BJ (cell line): ENCODE measurements around the gene DBNL. TPM values are rescaled to one million over a fixed set of nuclear protein-coding genes. Genes with fewer than 3 reads are reported as not detected.

Experiments
- CTCF ChIA-PET: fragments of 350-600 bp; formaldehyde crosslinking; extraction: SDS; loops from one replicate; lab custom pipeline; 2021; ENCODE audit warnings: antibody characterized with exemption, inconsistent platforms; lab: Yijun Ruan, JAX
- POLR2A ChIA-PET: fragments of 300-600 bp; sonication (Branson Sonifier 250); formaldehyde crosslinking; extraction: SDS; loops from one replicate; lab custom pipeline; 2021; ENCODE audit warnings: antibody characterized with exemption; lab: Charles Lee
- DNase-seq: peaks from one replicate; pipeline ENCODE4 v3.0.0-alpha.2; 2011; ENCODE audit warnings: low read depth
- H3K27me3 ChIP-seq: 2 replicates; pipeline ENCODE4 v1.6.0; 2011; ENCODE audit warnings: low read length; ENCODE audit not compliant: control insufficient read depth, insufficient read depth
- H3K36me3 ChIP-seq: 2 replicates; pipeline ENCODE4 v1.5.1; 2011; ENCODE audit warnings: low read length; ENCODE audit not compliant: control insufficient read depth, insufficient read depth
- H3K4me3 ChIP-seq: 2 replicates; pipeline ENCODE4 v1.5.1; 2011; ENCODE audit warnings: low read depth, mild to moderate bottlenecking, control low read depth, low read length
- polyA plus RNA-seq: library from polyadenylated mRNA; depleted of rRNA; stranded (reverse); fragments of >200 nt; gene quantifications from 2 replicates; pipeline ENCODE4 v1.2.3, GENCODE V29; 2011
- TF ChIP-seq, protein P1 (sequence below): IDR thresholded peaks from 2 replicates; pipeline ENCODE4 v1.5.1; 2011; ENCODE audit warnings: low read depth, mild to moderate bottlenecking, control low read depth, inconsistent platforms, low read length, moderate library complexity; ENCODE audit not compliant: insufficient read depth

DBNL gene
- polyA plus RNA-seq, 1 experiment: 140 TPM

- no peak for DNase-seq
- ChIA-PET POLR2A (no interaction called here), CTCF (no interaction called here)
- H3K4me3 ChIP-seq: no peak overlapping the region
- no peaks in the 10 kb centered on the region for H3K27me3 ChIP-seq
- H3K36me3 ChIP-seq: peaks cover 51% of the 10 kb centered on the region
- TF ChIP-seq, protein P1, sequence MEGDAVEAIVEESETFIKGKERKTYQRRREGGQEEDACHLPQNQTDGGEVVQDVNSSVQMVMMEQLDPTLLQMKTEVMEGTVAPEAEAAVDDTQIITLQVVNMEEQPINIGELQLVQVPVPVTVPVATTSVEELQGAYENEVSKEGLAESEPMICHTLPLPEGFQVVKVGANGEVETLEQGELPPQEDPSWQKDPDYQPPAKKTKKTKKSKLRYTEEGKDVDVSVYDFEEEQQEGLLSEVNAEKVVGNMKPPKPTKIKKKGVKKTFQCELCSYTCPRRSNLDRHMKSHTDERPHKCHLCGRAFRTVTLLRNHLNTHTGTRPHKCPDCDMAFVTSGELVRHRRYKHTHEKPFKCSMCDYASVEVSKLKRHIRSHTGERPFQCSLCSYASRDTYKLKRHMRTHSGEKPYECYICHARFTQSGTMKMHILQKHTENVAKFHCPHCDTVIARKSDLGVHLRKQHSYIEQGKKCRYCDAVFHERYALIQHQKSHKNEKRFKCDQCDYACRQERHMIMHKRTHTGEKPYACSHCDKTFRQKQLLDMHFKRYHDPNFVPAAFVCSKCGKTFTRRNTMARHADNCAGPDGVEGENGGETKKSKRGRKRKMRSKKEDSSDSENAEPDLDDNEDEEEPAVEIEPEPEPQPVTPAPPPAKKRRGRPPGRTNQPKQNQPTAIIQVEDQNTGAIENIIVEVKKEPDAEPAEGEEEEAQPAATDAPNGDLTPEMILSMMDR: no peak
Observed at GRCh38 chr7:44058759-44059218, 14.3 kb downstream of the DBNL start.

DNA sequence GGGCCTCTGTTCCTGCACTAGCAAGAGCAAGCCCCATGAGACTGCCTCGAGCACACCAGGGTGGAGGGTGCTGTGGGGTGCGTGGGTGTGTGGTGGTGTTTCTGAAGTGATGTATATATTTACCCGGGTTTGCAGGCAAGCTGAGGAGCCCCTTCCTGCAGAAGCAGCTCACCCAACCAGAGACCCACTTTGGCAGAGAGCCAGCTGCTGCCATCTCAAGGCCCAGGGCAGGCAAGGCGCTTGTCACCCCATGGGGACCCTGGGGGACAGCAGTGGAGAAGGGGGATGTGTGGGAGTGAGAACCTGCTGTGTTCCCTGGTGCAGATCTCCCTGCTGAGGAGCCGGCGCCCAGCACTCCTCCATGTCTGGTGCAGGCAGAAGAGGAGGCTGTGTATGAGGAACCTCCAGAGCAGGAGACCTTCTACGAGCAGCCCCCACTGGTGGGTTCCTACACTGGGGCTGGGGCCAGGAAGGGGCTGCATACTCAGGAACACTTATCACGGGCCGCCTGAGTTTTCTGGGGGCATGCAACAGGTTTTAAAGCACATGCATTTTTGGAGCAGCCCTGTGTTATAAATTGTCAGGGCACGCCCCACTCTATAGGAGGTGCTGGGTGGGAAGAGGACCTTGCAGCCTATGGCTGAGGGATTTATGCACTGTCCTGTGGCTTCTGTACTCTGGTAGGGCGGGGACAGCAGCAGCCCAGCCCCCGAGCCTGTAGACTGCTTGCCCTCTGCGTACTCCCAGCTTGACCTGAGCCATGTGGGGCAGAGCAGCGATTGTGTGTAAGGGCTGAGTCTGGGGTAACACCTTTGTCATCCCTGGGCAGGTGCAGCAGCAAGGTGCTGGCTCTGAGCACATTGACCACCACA, 15.0 kb downstream of the DBNL start:
- DNase-seq: no peak
- CTCF ChIA-PET: interaction anchor here (0.9 kb wide), 1 partner anchor 12 kb away, joined by 3 read pairs; no protein-coding TSS in a partner anchor
- TF ChIP-seq, protein P1: no peak
- Histone ChIP-seq H3K4me3 (no peak overlapping the region), H3K27me3 (no peaks in the 10 kb centered on the region), H3K36me3 (peaks cover 50% of the 10 kb centered on the region)
- POLR2A ChIA-PET: no interaction called here

- no peaks in the 10 kb centered on the region for H3K27me3 ChIP-seq
- ChIA-PET POLR2A (no interaction called here), CTCF (interaction anchor here (0.9 to 2.0 kb wide), 2 partner anchors 11 to 12 kb away, joined by 3 to 5 read pairs; no protein-coding TSS in a partner anchor)
- TF ChIP-seq, protein P1: no peak
- no peak overlapping the region for H3K4me3 ChIP-seq
- H3K36me3 ChIP-seq: peaks cover 48% of the 10 kb centered on the region
- DNase-seq: no peak
Observed at GRCh38 chr7:44060091-44060947, 15.8 kb downstream of the DBNL start.

GRCh38 chr7:44060948-44061644, 16.6 kb downstream of the DBNL start:
- ChIA-PET CTCF (interaction anchor here (2.0 kb wide), 1 partner anchor 11 kb away, joined by 5 read pairs; no protein-coding TSS in a partner anchor), POLR2A (no interaction called here)
- H3K36me3 ChIP-seq: peaks cover 48% of the 10 kb centered on the region
- no peaks in the 10 kb centered on the region for H3K27me3 ChIP-seq
- no peak overlapping the region for H3K4me3 ChIP-seq
- TF ChIP-seq, protein P1: no peak
- no peak for DNase-seq
